Erythroblast (primary cell): ENCODE measurements around the gene C12orf56.

Source experiments
- GATA1 ChIP-seq: IDR thresholded peaks from 2 replicates; pipeline ENCODE4 v1.6.1; 2011; ENCODE audit warnings: low read depth, mild to moderate bottlenecking, control low read depth, low read length, moderate library complexity
- POLR2A ChIP-seq: IDR thresholded peaks from 2 replicates; pipeline ENCODE4 v1.6.1; 2011; ENCODE audit warnings: mild to moderate bottlenecking, low read length

DNA sequence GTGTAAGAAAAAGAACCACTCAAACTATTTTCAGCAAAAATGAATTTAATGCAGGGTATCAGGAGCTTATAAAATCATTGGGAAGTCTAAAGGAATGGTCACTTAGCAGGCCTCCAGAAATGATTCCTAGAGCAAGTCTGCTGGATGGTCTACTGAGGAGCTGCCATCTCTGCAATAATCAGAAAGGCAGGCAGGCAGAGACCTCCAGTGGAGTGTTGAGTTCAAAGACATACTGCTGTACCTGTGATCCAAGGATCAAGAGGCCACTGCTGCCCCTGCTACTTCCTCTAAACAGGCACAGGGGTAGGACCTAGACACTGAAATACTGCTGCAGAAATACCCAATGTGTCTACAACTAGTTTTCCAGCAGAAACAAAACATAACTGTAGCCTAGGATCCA, 154.0 kb downstream of the C12orf56 start:
- TF ChIP-seq POLR2A (no peak), GATA1 (no peak)
